ENCODE results near the gene PAK5.

PAK5 gene

GRCh38 chr20:9592419-9592818, 246.5 kb downstream of the PAK5 start:
- H3K4me3 ChIP-seq: no peak overlapping the region

GRCh38 chr20:9591080-9591479, 247.8 kb downstream of the PAK5 start:
- H3K4me3 ChIP-seq: no peak overlapping the region
- no peak overlapping the region for H3K27ac ChIP-seq

More at GRCh38 chr20:9592419-9592818, 246.5 kb downstream of the PAK5 start:
- H3K27ac ChIP-seq: no peak overlapping the region

- H3K27ac ChIP-seq: no peak overlapping the region
- no peak overlapping the region for H3K4me3 ChIP-seq
Measured at GRCh38 chr20:9590189-9590588, 248.7 kb downstream of the PAK5 start.

GRCh38 chr20:9588706-9589105, 250.2 kb downstream of the PAK5 start:
- Histone ChIP-seq H3K4me3 (no peak overlapping the region), H3K27ac (no peak overlapping the region)

GRCh38 chr20:9583151-9583550, 255.7 kb downstream of the PAK5 start:
- Histone ChIP-seq H3K27ac (no peak overlapping the region), H3K4me3 (no peak overlapping the region)

- Histone ChIP-seq H3K27ac (no peak overlapping the region), H3K4me3 (no peak overlapping the region)
Measured at GRCh38 chr20:9582137-9582536, 256.7 kb downstream of the PAK5 start.

GRCh38 chr20:9581509-9581908, 257.4 kb downstream of the PAK5 start:
- Histone ChIP-seq H3K27ac (no peak overlapping the region), H3K4me3 (no peak overlapping the region)

GRCh38 chr20:9578594-9578993, 260.3 kb downstream of the PAK5 start:
- H3K27ac ChIP-seq: no peak overlapping the region
- H3K4me3 ChIP-seq: no peak overlapping the region

- Histone ChIP-seq H3K4me3 (no peak overlapping the region), H3K27ac (no peak overlapping the region)
Measured at GRCh38 chr20:9577397-9577796, 261.5 kb downstream of the PAK5 start.

GRCh38 chr20:9576695-9577094, 262.2 kb downstream of the PAK5 start:
- H3K4me3 ChIP-seq: no peak overlapping the region
- H3K27ac ChIP-seq: no peak overlapping the region

- no peak overlapping the region for H3K4me3 ChIP-seq
- no peak overlapping the region for H3K27ac ChIP-seq
Measured at GRCh38 chr20:9575836-9576235, 263.0 kb downstream of the PAK5 start.

- Histone ChIP-seq H3K27ac (no peak overlapping the region), H3K4me3 (no peak overlapping the region)
Measured at GRCh38 chr20:9574776-9575175, 264.1 kb downstream of the PAK5 start.

- H3K4me3 ChIP-seq: no peak overlapping the region
Measured at GRCh38 chr20:9574181-9574580, 264.7 kb downstream of the PAK5 start.

GRCh38 chr20:9573335-9574151, 265.3 kb downstream of the PAK5 start:
- H3K4me3 ChIP-seq: no peak overlapping the region
- H3K27ac ChIP-seq: no peak overlapping the region

More at GRCh38 chr20:9574181-9574580, 264.7 kb downstream of the PAK5 start:
- H3K27ac ChIP-seq: no peak overlapping the region

GRCh38 chr20:9572670-9573069, 266.2 kb downstream of the PAK5 start:
- no peak overlapping the region for H3K4me3 ChIP-seq
- H3K27ac ChIP-seq: no peak overlapping the region

- no peak overlapping the region for H3K27ac ChIP-seq
- no peak overlapping the region for H3K4me3 ChIP-seq
Measured at GRCh38 chr20:9571783-9572182, 267.1 kb downstream of the PAK5 start.

GRCh38 chr20:9570612-9571011, 268.3 kb downstream of the PAK5 start:
- Histone ChIP-seq H3K4me3 (no peak overlapping the region), H3K27ac (no peak overlapping the region)

GRCh38 chr20:9566977-9567376, 271.9 kb downstream of the PAK5 start:
- H3K4me3 ChIP-seq: no peak overlapping the region
- no peak overlapping the region for H3K27ac ChIP-seq

GRCh38 chr20:9565910-9566550, 272.8 kb downstream of the PAK5 start:
- no peak overlapping the region for H3K4me3 ChIP-seq
- no peak overlapping the region for H3K27ac ChIP-seq

GRCh38 chr20:9557411-9557810, 281.5 kb downstream of the PAK5 start:
- Histone ChIP-seq H3K27ac (no peak overlapping the region), H3K4me3 (no peak overlapping the region)

- H3K27ac ChIP-seq: no peak overlapping the region
- H3K4me3 ChIP-seq: no peak overlapping the region
Measured at GRCh38 chr20:9555781-9556180, 283.1 kb downstream of the PAK5 start.
